ELR (cell line): ENCODE measurements around the gene SPC25.

ENCODE experiments used
- DNase-seq: peaks from one replicate; pipeline ENCODE4 v3.0.0-alpha.2; 2015; ENCODE audit warnings: low read depth

The SPC25 gene

GRCh38 chr2:168841445-168841844 is 48.8 kb downstream of the SPC25 start:
- no peak for DNase-seq

GRCh38 chr2:168835969-168836368 is 54.3 kb downstream of the SPC25 start:
- DNase-seq = no peak

- no peak for DNase-seq
Measured at GRCh38 chr2:168831662-168832061, 58.6 kb downstream of the SPC25 start.

- DNase-seq = no peak
Measured at GRCh38 chr2:168830958-168831357, 59.3 kb downstream of the SPC25 start.

- no peak for DNase-seq
Measured at GRCh38 chr2:168825126-168825525, 65.1 kb downstream of the SPC25 start.

- DNase-seq = no peak
Measured at GRCh38 chr2:168821992-168822391, 68.2 kb downstream of the SPC25 start.

GRCh38 chr2:168821577-168821976 is 68.7 kb downstream of the SPC25 start:
- DNase-seq = no peak
